Renal cortex interstitium (tissue), 15 donors: ENCODE results near the gene USP17L12. TPM values are rescaled to one million over a fixed set of nuclear protein-coding genes. Genes with fewer than 3 reads are reported as not detected.
"Not testable (repeated sequence)": the region's sequence is repeated elsewhere in the genome, so short reads cannot be mapped to it uniquely, and the experiment has no call there.

ENCODE experiments used
- DNase-seq, 11 donors: peaks; one replicate each; pipeline ENCODE4 v3.0.0-alpha.2; 2013; ENCODE audit warnings: low read depth in 9 of 11, low spot score in 4 of 11; ENCODE audit errors: extremely low read depth in 1 of 11
- long read RNA-seq, 16 experiments: transcript quantifications; one replicate each; lab custom pipeline, GENCODE V29; 2026
- polyA plus RNA-seq, 3 donors: library from polyadenylated mRNA; unstranded; fragments of 120-200 nt; gene quantifications; one replicate each; pipeline ENCODE4 v1.2.1, GENCODE V29; 2013; ENCODE audit not compliant: insufficient read length in 3 of 3

The USP17L12 gene
- polyA plus RNA-seq: not detected
- long read RNA-seq, donor 1: 0 reads
- long read RNA-seq, donor 2: 0 reads
- long read RNA-seq, donor 3: 0 reads
- long read RNA-seq, donor 4: 0 reads
- long read RNA-seq, donor 5: 0 reads
- long read RNA-seq, donor 6: 0 reads
- long read RNA-seq, donor 7: 0 reads
- long read RNA-seq, donor 8: 0 reads
- long read RNA-seq, donor 9: 0 reads
- long read RNA-seq, donor 10: 0 reads
- long read RNA-seq, donor 11: 0 reads
- long read RNA-seq, donor 12: 0 reads
- long read RNA-seq, donor 13: 0 reads
- long read RNA-seq, donor 14: 0 reads
- long read RNA-seq, donor 15: 0 reads
- long read RNA-seq, donor 16: 0 reads

GRCh38 chr4:9219852-9220251 lies at the start of gene USP17L12:
USP17L12 (plus strand) TSS chr4:9220152; CDS start chr4:9220152, 0 bp downstream.
- DNase-seq: not testable (repeated sequence)

- not testable (repeated sequence) for DNase-seq
Observed at GRCh38 chr4:9210357-9210756, 9.6 kb upstream of the USP17L12 start, which contains the start of gene USP17L10. USP17L10 (plus strand) TSS chr4:9210657; CDS start chr4:9210657, 0 bp downstream.

GRCh38 chr4:9214701-9215100 lies 5.3 kb upstream of the USP17L12 start:
- DNase-seq: not testable (repeated sequence)

GRCh38 chr4:9215105-9215504 lies 4.8 kb upstream of the USP17L12 start, which contains the start of gene USP17L11:
USP17L11 (plus strand) TSS chr4:9215405; CDS start chr4:9215405, 0 bp downstream.
- not testable (repeated sequence) for DNase-seq

- not testable (repeated sequence) for DNase-seq
Observed at GRCh38 chr4:9224596-9224995, 4.6 kb downstream of the USP17L12 start, which contains the start of gene USP17L13. USP17L13 (plus strand) TSS chr4:9224896; CDS start chr4:9224896, 0 bp downstream.

- not testable (repeated sequence) for DNase-seq
Observed at GRCh38 chr4:9230249-9230648, 10.3 kb downstream of the USP17L12 start.

GRCh38 chr4:9234085-9234484 lies 14.1 kb downstream of the USP17L12 start, which contains the start of gene USP17L15:
USP17L15 (plus strand) TSS chr4:9234385; CDS start chr4:9234385, 0 bp downstream.
- DNase-seq: not testable (repeated sequence)

GRCh38 chr4:9238461-9238860 lies 18.5 kb downstream of the USP17L12 start:
- DNase-seq: not testable (repeated sequence)

- not testable (repeated sequence) for DNase-seq
Observed at GRCh38 chr4:9243579-9243978, 23.6 kb downstream of the USP17L12 start, which contains the start of gene USP17L17. USP17L17 (plus strand) TSS chr4:9243879; CDS start chr4:9243879, 0 bp downstream.

GRCh38 chr4:9247953-9248680 lies 28.2 kb downstream of the USP17L12 start, which contains the start of gene USP17L18:
USP17L18 (plus strand) TSS chr4:9248630; CDS start chr4:9248630, 0 bp downstream.
- not testable (repeated sequence) for DNase-seq

GRCh38 chr4:9253078-9253477 lies 33.1 kb downstream of the USP17L12 start, which contains the start of gene USP17L19:
USP17L19 (plus strand) TSS chr4:9253378; CDS start chr4:9253378, 0 bp downstream.
- DNase-seq: not testable (repeated sequence)

- DNase-seq: not testable (repeated sequence)
Observed at GRCh38 chr4:9257824-9258223, 37.9 kb downstream of the USP17L12 start, which contains the start of gene USP17L20. USP17L20 (plus strand) TSS chr4:9258124; CDS start chr4:9258124, 0 bp downstream.

GRCh38 chr4:9262572-9262971 lies 42.6 kb downstream of the USP17L12 start, which contains the start of gene USP17L21:
USP17L21 (plus strand) TSS chr4:9262872; CDS start chr4:9262872, 0 bp downstream.
- DNase-seq: not testable (repeated sequence)

- DNase-seq: not testable (repeated sequence)
Observed at GRCh38 chr4:9267319-9267718, 47.4 kb downstream of the USP17L12 start, which contains the start of gene USP17L22. USP17L22 (plus strand) TSS chr4:9267619; CDS start chr4:9267619, 0 bp downstream.

Other genes with a start within 250 kb of the USP17L12 start
- under 1 TPM in 2 of 3 donors, not detected in 1; 0.11 to 0.20 TPM for gene FAM90A26, start 49.7 kb upstream of the USP17L12 start, polyA plus RNA-seq
- not detected for gene USP17L10, start 9.5 kb upstream of the USP17L12 start, polyA plus RNA-seq
- gene USP17L11, start 4.7 kb upstream of the USP17L12 start, polyA plus RNA-seq: not detected
- gene USP17L13, start 4.7 kb downstream of the USP17L12 start, polyA plus RNA-seq: not detected
- gene USP17L15, start 14.2 kb downstream of the USP17L12 start, polyA plus RNA-seq: not detected
- gene USP17L17, start 23.7 kb downstream of the USP17L12 start, polyA plus RNA-seq: not detected
- not detected for gene USP17L18, start 28.5 kb downstream of the USP17L12 start, polyA plus RNA-seq
- not detected for gene USP17L19, start 33.2 kb downstream of the USP17L12 start, polyA plus RNA-seq
- not detected for gene USP17L20, start 38.0 kb downstream of the USP17L12 start, polyA plus RNA-seq
- not detected for gene USP17L21, start 42.7 kb downstream of the USP17L12 start, polyA plus RNA-seq
- gene USP17L22, start 47.5 kb downstream of the USP17L12 start, polyA plus RNA-seq: not detected
- gene USP17L24, start 105.0 kb downstream of the USP17L12 start, polyA plus RNA-seq: not detected
- gene USP17L25, start 109.8 kb downstream of the USP17L12 start, polyA plus RNA-seq: not detected
- gene USP17L26, start 114.5 kb downstream of the USP17L12 start, polyA plus RNA-seq: not detected
- gene USP17L5, start 119.3 kb downstream of the USP17L12 start, polyA plus RNA-seq: not detected
- not detected for gene USP17L27, start 124.0 kb downstream of the USP17L12 start, polyA plus RNA-seq
- gene USP17L28, start 128.7 kb downstream of the USP17L12 start, polyA plus RNA-seq: not detected
- gene USP17L29, start 133.5 kb downstream of the USP17L12 start, polyA plus RNA-seq: not detected
- not detected for gene USP17L30, start 143.0 kb downstream of the USP17L12 start, polyA plus RNA-seq
- gene DEFB131A, start 224.3 kb downstream of the USP17L12 start, polyA plus RNA-seq: not detected